PC-3 (cell line): ENCODE results near the gene LMCD1. TPM values are rescaled to one million over a fixed set of nuclear protein-coding genes. Genes with fewer than 3 reads are reported as not detected.

Experiments
- ATAC-seq: fragments of 200-7000 bp; cut with Tn5 transposase; 2 replicates; pipeline ENCODE4 v1.9.1; 2020; ENCODE audit warnings: mild to moderate bottlenecking, moderate library complexity
- BruUV-seq: library from RNA; stranded (reverse); fragments of 400-500 nt; replicated peaks from 2 replicates; lab custom pipeline; 2021; lab: Mats Ljungman, UMichigan
- CTCF ChIA-PET: fragments of 300-600 bp; sonication (Branson Sonifier 250); formaldehyde crosslinking; loops from one replicate; lab custom pipeline; 2022; ENCODE audit warnings: antibody characterized with exemption; lab: Charles Lee
- POLR2A ChIA-PET: fragments of 300-600 bp; sonication (Branson Sonifier 250); formaldehyde crosslinking; loops from one replicate; lab custom pipeline; 2022; ENCODE audit warnings: antibody characterized with exemption; ENCODE audit not compliant: unreplicated experiment; lab: Charles Lee
- DNase-seq: peaks from one replicate; pipeline ENCODE4 v3.0.0-alpha.2; 2015
- H2AFZ ChIP-seq: fragments of 300-600 bp; sonication (generic); 2 replicates; pipeline ENCODE4 v1.6.0; 2016; ENCODE audit warnings: antibody characterized with exemption, low read length
- H3F3A ChIP-seq: fragments of 300-600 bp; sonication (generic); one replicate; pipeline ENCODE4 v1.6.0; 2017; ENCODE audit warnings: antibody characterized with exemption, low read length, control low read depth, mild to moderate bottlenecking; ENCODE audit not compliant: unreplicated experiment
- H3K27ac ChIP-seq: fragments of 300-600 bp; sonication (generic); 2 replicates; pipeline ENCODE4 v1.5.1; 2016; ENCODE audit warnings: mild to moderate bottlenecking, low read length
- H3K27me3 ChIP-seq: fragments of 300-600 bp; sonication (generic); 2 replicates; pipeline ENCODE4 v1.6.1; 2016; ENCODE audit warnings: low read length, mixed read lengths
- H3K36me3 ChIP-seq: fragments of 300-600 bp; sonication (generic); 2 replicates; pipeline ENCODE4 v1.6.1; 2016; ENCODE audit warnings: low read depth, mixed run types, low read length, mixed read lengths
- H3K4me1 ChIP-seq: fragments of 300-600 bp; sonication (generic); 2 replicates; pipeline ENCODE4 v1.5.1; 2016; ENCODE audit warnings: low read length; ENCODE audit not compliant: insufficient read depth
- H3K4me2 ChIP-seq: fragments of 300-600 bp; sonication (generic); 2 replicates; pipeline ENCODE4 v1.6.0; 2016; ENCODE audit warnings: low read length
- H3K4me3 ChIP-seq: fragments of 300-600 bp; sonication (generic); 2 replicates; pipeline ENCODE4 v1.5.1; 2016; ENCODE audit warnings: mild to moderate bottlenecking, low read length, mixed read lengths
- H3K79me2 ChIP-seq: fragments of 300-600 bp; sonication (generic); 2 replicates; pipeline ENCODE4 v1.6.1; 2017; ENCODE audit warnings: low read length, mixed read lengths
- H3K9ac ChIP-seq: fragments of 300-600 bp; sonication (generic); 2 replicates; pipeline ENCODE4 v1.6.0; 2016; ENCODE audit warnings: mild to moderate bottlenecking, low read length
- H3K9me2 ChIP-seq: fragments of 300-600 bp; sonication (generic); replicated peaks from 2 replicates; pipeline ENCODE4 v1.6.1; 2016; ENCODE audit warnings: mixed run types, low read length, mixed read lengths
- H3K9me3 ChIP-seq: fragments of 300-600 bp; sonication (generic); 2 replicates; pipeline ENCODE4 v1.6.1; 2016; ENCODE audit warnings: low read length, mixed read lengths
- H4K20me1 ChIP-seq: fragments of 300-600 bp; sonication (generic); 2 replicates; pipeline ENCODE4 v1.6.1; 2016; ENCODE audit warnings: low read length, mixed read lengths
- EZH2 ChIP-seq: fragments of 300-600 bp; sonication (generic); IDR thresholded peaks from one replicate; pipeline ENCODE4 v1.6.1; 2017; ENCODE audit warnings: antibody characterized with exemption, mild to moderate bottlenecking, low read length; ENCODE audit not compliant: unreplicated experiment
- EZH2phosphoT487 ChIP-seq: fragments of 300-600 bp; sonication (generic); IDR thresholded peaks from 2 replicates; pipeline ENCODE4 v1.6.1; 2018; ENCODE audit warnings: mild to moderate bottlenecking, antibody characterized with exemption, low read length, borderline replicate concordance
- intact Hi-C: fragments of 100-400 bp; cut with micrococcal nuclease; formaldehyde crosslinking; loops from 2 replicates; pipeline ENCODE4 v1.9.0; 2023
- total RNA-seq: library from RNA; depleted of rRNA; stranded (reverse); fragments of >200 nt; gene quantifications from 2 replicates; pipeline ENCODE4 v1.2.3, GENCODE V29; 2014
- TF ChIP-seq, protein P1 (sequence below): fragments of 300-600 bp; sonication (generic); conservative IDR thresholded peaks from 2 replicates; pipeline ENCODE4 v1.5.1; 2017; ENCODE audit warnings: antibody characterized with exemption, low read depth, mild to moderate bottlenecking, low read length

Gene LMCD1
- total RNA-seq, 1 experiment from 2014 or later: 9.1 TPM

DNA sequence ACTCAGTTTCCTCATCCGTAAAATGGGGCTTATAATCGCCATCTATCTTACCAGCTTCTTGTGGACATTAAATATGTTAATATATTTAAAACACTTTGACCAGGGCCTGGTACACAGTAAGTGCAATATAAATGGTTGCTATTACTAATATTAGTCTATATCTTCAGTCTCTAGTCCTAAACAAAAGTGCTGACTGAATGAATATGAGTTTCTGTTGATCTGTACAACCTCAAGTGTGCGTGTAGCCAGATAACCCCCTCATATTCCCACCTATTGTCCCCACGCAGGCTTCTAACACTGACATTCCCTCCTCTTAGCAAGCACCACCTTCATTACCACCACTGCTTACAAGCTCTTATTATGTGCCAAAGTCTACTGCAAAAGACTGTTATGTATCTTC lies 27.6 kb upstream of the LMCD1 start:
- no TSS peak for BruUV-seq
- H3K27ac ChIP-seq: no peak overlapping the region
- H3K36me3 ChIP-seq: no peaks in the 10 kb centered on the region
- CTCF ChIA-PET: no interaction called here
- H3K4me1 ChIP-seq: no peaks in the 10 kb centered on the region
- H3K9ac ChIP-seq: no peak overlapping the region
- no peaks in the 10 kb centered on the region for H3K9me2 ChIP-seq
- no peaks in the 10 kb centered on the region for H3K79me2 ChIP-seq
- POLR2A ChIA-PET: no interaction called here
- H3K27me3 ChIP-seq: no peaks in the 10 kb centered on the region
- no peaks in the 10 kb centered on the region for H4K20me1 ChIP-seq
- H2AFZ ChIP-seq: no peak overlapping the region
- H3K4me3 ChIP-seq: no peak overlapping the region
- ATAC-seq (no peak), DNase-seq (no peak)
- H3F3A ChIP-seq: no peaks in the 10 kb centered on the region
- H3K4me2 ChIP-seq: no peak overlapping the region
- TF ChIP-seq, protein P1, sequence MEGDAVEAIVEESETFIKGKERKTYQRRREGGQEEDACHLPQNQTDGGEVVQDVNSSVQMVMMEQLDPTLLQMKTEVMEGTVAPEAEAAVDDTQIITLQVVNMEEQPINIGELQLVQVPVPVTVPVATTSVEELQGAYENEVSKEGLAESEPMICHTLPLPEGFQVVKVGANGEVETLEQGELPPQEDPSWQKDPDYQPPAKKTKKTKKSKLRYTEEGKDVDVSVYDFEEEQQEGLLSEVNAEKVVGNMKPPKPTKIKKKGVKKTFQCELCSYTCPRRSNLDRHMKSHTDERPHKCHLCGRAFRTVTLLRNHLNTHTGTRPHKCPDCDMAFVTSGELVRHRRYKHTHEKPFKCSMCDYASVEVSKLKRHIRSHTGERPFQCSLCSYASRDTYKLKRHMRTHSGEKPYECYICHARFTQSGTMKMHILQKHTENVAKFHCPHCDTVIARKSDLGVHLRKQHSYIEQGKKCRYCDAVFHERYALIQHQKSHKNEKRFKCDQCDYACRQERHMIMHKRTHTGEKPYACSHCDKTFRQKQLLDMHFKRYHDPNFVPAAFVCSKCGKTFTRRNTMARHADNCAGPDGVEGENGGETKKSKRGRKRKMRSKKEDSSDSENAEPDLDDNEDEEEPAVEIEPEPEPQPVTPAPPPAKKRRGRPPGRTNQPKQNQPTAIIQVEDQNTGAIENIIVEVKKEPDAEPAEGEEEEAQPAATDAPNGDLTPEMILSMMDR: no peak
- no peak for TF ChIP-seq EZH2phosphoT487
- TF ChIP-seq EZH2: no peak
- intact Hi-C loops: no loop called here
- H3K9me3 ChIP-seq: no peaks in the 10 kb centered on the region

DNA sequence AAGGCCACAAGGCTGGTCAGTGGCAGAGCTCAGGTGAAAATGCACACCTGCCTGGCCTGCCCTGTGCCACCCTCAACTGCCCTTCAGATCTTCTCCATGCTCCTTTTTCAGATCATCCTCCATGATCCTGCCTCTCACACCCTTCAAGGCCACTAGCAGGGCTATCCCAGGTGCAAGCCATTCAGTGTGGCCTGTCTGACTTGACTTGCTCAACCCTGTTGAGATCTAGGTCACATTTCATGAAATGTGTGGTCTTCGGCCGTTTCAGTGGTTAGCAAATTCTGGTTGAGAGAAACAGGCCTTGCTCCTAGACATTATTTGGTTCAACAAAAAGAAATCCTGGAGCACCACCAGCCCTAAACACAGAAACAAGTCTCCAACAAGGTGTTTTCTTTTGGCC lies 26.6 kb upstream of the LMCD1 start:
- Histone ChIP-seq H3F3A (no peaks in the 10 kb centered on the region), H2AFZ (no peak overlapping the region), H3K27me3 (no peaks in the 10 kb centered on the region), H3K4me3 (no peak overlapping the region), H3K4me2 (no peak overlapping the region), H3K79me2 (no peaks in the 10 kb centered on the region), H3K36me3 (no peaks in the 10 kb centered on the region), H3K27ac (no peak overlapping the region), H3K4me1 (no peaks in the 10 kb centered on the region), H3K9me2 (no peaks in the 10 kb centered on the region), H3K9ac (no peak overlapping the region), H3K9me3 (no peaks in the 10 kb centered on the region), H4K20me1 (no peaks in the 10 kb centered on the region)
- DNase-seq: no peak
- no TSS peak for BruUV-seq
- intact Hi-C loops: no loop called here
- ATAC-seq: no peak
- ChIA-PET CTCF (no interaction called here), POLR2A (no interaction called here)
- TF ChIP-seq EZH2: no peak
- TF ChIP-seq, protein P1: no peak
- TF ChIP-seq EZH2phosphoT487: no peak

DNA sequence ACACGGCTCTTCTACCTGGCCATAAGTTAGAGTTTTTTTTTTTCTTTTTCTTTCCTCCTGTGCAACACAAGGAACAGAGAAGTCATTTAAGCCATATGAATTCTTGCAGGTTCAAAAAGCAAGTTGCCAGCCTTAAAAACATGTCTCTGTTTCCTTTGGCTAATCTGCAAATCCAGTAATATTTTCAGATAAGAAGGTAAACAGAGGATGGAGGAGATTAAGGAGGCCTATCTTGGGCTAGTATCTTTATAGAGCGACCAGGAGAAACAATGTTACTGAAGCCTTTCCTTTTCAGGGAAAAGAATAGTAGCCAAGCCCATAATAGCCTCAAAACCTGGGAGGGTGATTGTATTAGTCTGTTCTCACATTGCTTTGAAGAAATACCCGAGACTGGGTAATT lies 20.9 kb upstream of the LMCD1 start:
- POLR2A ChIA-PET: no interaction called here
- Histone ChIP-seq H2AFZ (no peak overlapping the region), H3K9me3 (no peaks in the 10 kb centered on the region), H3K27ac (no peak overlapping the region), H3K9ac (no peak overlapping the region), H3K9me2 (no peaks in the 10 kb centered on the region), H3K79me2 (no peaks in the 10 kb centered on the region), H3K36me3 (no peaks in the 10 kb centered on the region), H3K27me3 (no peaks in the 10 kb centered on the region), H3K4me1 (peaks cover 13% of the 10 kb centered on the region), H3K4me2 (no peak overlapping the region), H3F3A (no peaks in the 10 kb centered on the region), H3K4me3 (no peak overlapping the region), H4K20me1 (no peaks in the 10 kb centered on the region)
- CTCF ChIA-PET: interaction anchor here (1.0 kb wide), 1 partner anchor 21 kb away, joined by 4 read pairs; the partner anchor contains the start of gene LMCD1
- ATAC-seq: no peak
- no peak for TF ChIP-seq EZH2phosphoT487
- no TSS peak for BruUV-seq
- DNase-seq: no peak
- intact Hi-C loops: loop anchor here (1.0 to 5.0 kb wide), 2 partner anchors 127 to 142 kb away; no protein-coding TSS in a partner anchor
